ENCODE measurements around the gene APOL2.
A peak's percentile ranks its signal among the peaks of the same experiment; 100 is the strongest.
"Not testable (repeated sequence)": the region's sequence is repeated elsewhere in the genome, so short reads cannot be mapped to it uniquely, and the experiment has no call there.

The APOL2 gene

DNA sequence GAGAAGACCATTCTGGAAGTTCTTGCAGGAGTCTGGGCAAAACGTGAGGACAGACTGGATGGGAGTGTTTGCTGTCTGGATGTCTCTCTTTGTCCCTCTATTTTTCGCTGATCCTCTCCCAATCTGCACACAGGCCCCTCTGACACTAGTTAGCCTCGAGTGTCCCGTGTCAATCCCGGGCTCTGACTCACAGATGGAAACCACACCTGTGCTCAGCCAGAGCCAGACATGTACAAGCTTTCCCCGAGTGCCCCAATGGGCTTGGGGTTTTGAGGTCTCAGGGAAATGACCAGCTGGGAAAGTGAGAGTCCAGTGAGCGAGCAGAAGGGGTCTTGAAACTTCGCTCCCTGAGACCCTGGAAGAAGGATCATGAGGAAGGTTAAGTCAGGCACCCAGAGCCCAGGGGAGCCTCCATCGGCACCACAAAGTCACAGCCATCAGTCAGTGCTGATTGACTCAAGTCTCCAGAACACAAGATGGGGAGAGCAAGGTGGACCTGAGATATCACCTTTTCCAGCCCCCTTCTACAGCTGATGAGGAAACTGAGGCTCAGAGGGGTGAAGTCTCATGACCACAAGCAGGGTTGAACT lies 13.9 kb downstream of the APOL2 start:
- no peaks in the 10 kb centered on the region for H3K9me3 Mint-ChIP-seq
- no peak overlapping the region for H3K4me3 Mint-ChIP-seq
- no peak overlapping the region for H3K27ac Mint-ChIP-seq
- no peaks in the 10 kb centered on the region for H3K27me3 Mint-ChIP-seq
- peaks cover 35% of the 10 kb centered on the region for H3K36me3 Mint-ChIP-seq (ENCODE audit: low read depth)
- peaks cover 7% of the 10 kb centered on the region for H3K4me1 Mint-ChIP-seq (ENCODE audit: low read depth)

DNA sequence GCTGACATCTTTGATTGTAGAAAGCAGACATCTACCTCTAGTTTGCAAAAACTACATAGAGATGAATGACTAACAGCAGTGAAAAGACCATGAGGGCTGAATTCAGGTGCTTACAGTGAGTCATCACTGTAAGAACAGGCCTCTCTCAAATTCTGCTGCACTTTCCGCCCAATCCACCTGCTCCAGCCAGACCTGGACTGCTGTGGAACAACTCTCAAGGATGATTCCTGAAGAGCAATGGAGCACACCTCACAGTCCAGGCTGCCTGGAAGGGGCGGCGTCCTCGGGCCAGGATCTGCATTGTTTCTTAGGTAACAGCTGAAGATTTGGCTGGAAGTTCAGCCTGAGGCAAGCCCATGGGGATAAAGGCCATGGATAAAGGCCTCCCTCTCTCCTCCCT lies 15.1 kb downstream of the APOL2 start:
- no peak overlapping the region for H3K27ac Mint-ChIP-seq
- H3K9me3 Mint-ChIP-seq: no peaks in the 10 kb centered on the region
- no peaks in the 10 kb centered on the region for H3K27me3 Mint-ChIP-seq
- no peak overlapping the region for H3K4me3 Mint-ChIP-seq
- peaks cover 7% of the 10 kb centered on the region for H3K4me1 Mint-ChIP-seq (ENCODE audit: low read depth)
- peaks cover 28% of the 10 kb centered on the region for H3K36me3 Mint-ChIP-seq (ENCODE audit: low read depth)

DNA sequence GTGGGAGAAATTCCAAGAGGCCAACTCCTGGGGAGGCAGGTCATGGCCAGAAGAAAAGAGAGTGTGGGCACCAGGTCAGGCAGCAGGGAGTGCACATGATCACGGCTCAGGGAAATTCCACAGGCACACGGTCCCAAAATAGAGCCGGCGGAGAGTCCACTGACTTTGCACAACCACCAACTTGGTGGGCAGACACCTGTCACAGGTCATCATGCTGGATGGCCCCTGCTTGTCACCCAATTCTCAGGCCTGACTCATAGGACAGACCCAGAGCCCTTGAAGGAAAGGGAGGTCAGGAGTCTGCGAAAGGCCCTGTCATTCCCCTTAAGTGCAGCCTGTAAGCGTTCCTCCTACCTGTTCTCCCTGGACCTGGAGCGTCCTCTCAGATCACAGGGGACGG lies 15.8 kb downstream of the APOL2 start:
- Mint-ChIP-seq H3K36me3 (ENCODE audit: low read depth) (peaks cover 24% of the 10 kb centered on the region), H3K4me1 (ENCODE audit: low read depth) (peaks cover 7% of the 10 kb centered on the region), H3K9me3 (no peaks in the 10 kb centered on the region), H3K27me3 (peaks cover 4% of the 10 kb centered on the region), H3K4me3 (no peak overlapping the region), H3K27ac (no peak overlapping the region)

DNA sequence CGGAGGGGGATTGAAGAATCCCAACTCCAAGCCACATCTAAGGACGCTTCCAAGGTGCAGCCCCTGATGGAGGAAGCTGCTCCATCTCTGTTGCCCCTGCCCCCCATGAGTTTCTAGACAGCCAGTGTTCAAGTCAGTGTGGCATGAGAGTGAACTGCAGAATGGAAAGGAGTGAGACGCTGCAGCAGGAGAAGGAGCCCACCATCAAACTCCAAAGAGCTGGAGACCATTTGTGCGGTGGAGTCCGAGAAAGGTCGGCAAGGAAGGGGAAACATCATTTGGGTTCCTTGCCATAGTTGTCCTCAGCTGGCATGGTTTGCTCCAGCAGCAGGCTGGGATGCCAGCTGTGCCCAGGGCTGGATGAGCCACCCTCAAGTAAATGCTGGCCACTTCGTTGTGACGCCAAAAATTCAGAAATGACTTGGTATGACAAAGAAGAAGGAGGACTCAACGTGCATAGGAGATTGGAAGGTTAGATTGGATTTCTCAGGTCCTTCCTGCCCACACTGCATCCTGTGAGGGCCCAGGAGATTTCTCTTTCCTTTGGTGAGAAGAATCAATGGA lies 16.4 kb downstream of the APOL2 start:
- Mint-ChIP-seq H3K9me3 (no peaks in the 10 kb centered on the region), H3K4me1 (ENCODE audit: low read depth) (peaks cover 7% of the 10 kb centered on the region), H3K27ac (no peak overlapping the region), H3K36me3 (ENCODE audit: low read depth) (peaks cover 20% of the 10 kb centered on the region), H3K4me3 (no peak overlapping the region), H3K27me3 (peaks cover 9% of the 10 kb centered on the region)

DNA sequence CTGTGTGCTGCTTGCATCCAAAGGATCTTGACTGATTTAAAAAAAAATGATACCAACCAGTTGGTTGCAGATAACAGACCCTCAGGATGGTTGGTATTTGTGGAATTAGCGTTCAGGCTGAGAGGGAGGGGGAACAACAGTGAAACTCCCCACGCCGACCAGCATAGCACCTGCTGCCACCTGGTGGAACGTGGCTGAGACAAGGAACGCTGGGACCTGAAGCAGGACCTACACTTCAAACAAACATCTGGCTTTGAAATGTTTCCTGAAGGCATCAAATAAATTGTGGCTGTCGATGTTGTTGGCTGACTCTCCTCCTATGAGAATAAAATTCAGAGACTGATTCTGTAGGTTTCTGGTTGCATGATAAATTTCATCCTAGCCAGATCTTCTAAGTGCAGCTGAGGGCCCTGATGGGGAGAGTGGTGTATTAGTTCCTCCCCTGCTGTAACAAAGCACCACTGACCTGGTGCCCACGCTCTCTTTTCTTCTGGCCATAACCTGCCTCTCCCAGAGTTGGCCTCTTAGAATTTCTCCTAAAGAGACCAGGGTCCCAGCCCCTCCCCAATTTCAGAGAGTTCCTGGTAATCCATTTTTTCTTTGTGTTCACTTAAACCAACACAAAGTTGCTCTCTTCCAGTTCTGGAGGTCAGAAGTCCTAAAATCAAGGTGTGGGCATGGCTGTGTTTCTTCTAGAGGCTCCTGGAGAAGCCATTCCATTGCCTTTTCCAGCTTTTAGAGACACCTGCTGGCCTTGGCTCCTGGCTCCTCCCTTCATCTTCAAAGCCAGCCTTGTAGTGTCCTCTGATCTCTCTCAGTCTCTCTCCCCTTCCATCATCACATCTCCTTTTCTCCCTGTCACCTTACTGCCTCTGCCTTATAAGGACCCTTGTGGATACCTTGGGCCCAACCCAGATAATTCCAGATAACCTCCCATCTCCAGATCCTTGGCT lies 17.3 kb downstream of the APOL2 start:
- Mint-ChIP-seq H3K27ac (no peak overlapping the region), H3K27me3 (peaks cover 10% of the 10 kb centered on the region), H3K4me3 (peak overlapping the region; percentile 65), H3K4me1 (ENCODE audit: low read depth) (peaks cover 7% of the 10 kb centered on the region), H3K36me3 (ENCODE audit: low read depth) (peaks cover 13% of the 10 kb centered on the region), H3K9me3 (no peaks in the 10 kb centered on the region)

DNA sequence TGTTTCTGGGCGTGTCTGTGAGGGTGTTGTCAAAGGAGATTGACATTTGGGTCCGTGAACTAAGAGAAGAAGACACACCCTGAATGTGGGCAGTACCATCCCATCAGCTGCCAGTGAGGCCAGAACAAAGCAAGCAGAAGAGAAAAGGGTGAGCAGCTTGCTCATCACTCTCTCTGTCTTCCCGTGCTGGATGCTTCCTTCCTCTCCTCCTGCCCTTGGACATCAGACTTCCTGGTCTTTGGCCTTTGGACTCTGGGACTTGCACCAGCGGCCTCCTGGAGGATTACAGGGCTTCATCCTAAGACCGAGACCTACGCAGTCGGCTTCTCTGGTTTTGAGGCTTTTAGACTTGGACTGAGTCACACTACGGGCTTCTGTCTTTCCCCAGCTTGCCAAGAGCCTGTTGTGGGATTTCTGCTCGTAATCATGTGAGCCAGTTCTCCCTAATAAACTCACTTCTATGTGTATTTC lies 18.8 kb downstream of the APOL2 start:
- Mint-ChIP-seq H3K9me3 (no peaks in the 10 kb centered on the region), H3K27ac (no peak overlapping the region), H3K4me1 (ENCODE audit: low read depth) (peaks cover 7% of the 10 kb centered on the region), H3K27me3 (peaks cover 10% of the 10 kb centered on the region), H3K36me3 (ENCODE audit: low read depth) (peaks cover 5% of the 10 kb centered on the region), H3K4me3 (no peak overlapping the region)

DNA sequence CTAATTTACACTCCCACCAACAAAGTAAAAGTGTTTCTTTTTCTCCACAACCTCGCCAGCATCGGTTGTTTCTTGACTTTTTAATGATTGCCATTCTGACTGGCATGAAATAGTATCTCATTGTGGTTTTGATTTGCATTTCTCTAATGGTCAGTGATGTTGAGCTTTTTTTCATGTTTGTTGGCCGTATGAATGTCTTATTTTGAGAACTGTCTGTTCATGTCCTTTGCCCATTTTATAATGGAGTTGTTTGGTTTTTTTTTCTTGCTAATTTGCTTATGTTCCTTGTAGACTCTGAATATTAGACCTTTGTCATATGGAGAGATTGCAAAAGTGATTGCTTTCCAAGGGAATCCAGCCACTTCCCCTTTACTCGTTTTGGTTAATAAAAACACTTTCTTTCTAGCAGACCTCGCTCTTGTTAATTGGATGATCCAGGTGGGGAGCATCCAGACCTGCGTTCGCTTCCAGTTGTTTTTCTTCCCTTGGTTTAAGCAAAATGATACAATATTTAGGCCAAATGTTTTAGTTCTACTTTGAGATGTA lies 20.6 kb downstream of the APOL2 start:
- no peak overlapping the region for H3K4me3 Mint-ChIP-seq
- no peak overlapping the region for H3K27ac Mint-ChIP-seq
- H3K27me3 Mint-ChIP-seq: peaks cover 14% of the 10 kb centered on the region
- H3K9me3 Mint-ChIP-seq: no peaks in the 10 kb centered on the region
- H3K4me1 Mint-ChIP-seq (ENCODE audit: low read depth): peaks cover 7% of the 10 kb centered on the region
- H3K36me3 Mint-ChIP-seq (ENCODE audit: low read depth): no peaks in the 10 kb centered on the region

DNA sequence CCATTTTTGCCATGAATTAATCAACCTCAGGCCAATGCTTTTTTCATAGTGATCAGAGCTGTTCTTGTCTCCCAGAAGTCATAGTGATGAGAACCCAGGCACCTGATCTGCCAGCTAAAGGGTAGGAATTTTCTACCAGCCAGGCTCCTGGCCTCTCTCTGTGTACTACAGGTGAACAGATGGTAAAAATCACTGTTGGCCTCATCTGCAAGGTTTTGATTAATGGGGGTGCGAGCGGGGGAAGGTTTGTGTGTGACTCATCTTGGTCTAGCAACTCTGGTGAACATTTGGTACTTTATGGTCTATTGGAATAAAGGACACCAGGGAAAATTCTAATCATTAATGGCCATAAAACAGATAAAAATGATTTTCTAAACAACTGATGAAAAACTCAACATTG lies 23.3 kb downstream of the APOL2 start:
- H3K36me3 Mint-ChIP-seq (ENCODE audit: low read depth): no peaks in the 10 kb centered on the region
- H3K9me3 Mint-ChIP-seq: no peaks in the 10 kb centered on the region
- no peak overlapping the region for H3K4me3 Mint-ChIP-seq
- peaks cover 4% of the 10 kb centered on the region for H3K4me1 Mint-ChIP-seq (ENCODE audit: low read depth)
- no peak overlapping the region for H3K27ac Mint-ChIP-seq
- H3K27me3 Mint-ChIP-seq: peaks cover 20% of the 10 kb centered on the region

DNA sequence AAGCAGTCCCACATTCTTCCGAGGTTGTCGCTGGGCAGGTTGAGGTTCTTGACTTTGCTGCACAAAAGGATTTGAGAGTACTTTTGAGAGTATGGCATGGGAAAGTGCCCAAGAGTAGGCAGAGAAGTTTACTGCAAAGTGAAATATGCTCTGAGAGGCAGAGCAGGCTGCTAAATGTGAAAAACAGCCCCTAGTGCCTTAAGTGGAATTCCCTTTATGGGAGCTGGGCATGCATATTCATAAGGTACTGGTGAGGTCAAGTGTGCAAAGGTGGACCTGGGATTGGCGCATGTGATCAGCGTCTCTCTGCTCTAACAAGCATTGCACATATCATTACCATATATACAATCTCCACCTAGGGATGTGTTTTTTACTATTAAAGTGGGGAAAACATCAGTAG lies 25.7 kb downstream of the APOL2 start:
- no peak overlapping the region for H3K27ac Mint-ChIP-seq
- no peak overlapping the region for H3K4me3 Mint-ChIP-seq
- peaks cover 4% of the 10 kb centered on the region for H3K9me3 Mint-ChIP-seq
- peaks cover 30% of the 10 kb centered on the region for H3K27me3 Mint-ChIP-seq
- H3K4me1 Mint-ChIP-seq (ENCODE audit: low read depth): peaks cover 13% of the 10 kb centered on the region
- no peaks in the 10 kb centered on the region for H3K36me3 Mint-ChIP-seq (ENCODE audit: low read depth)

DNA sequence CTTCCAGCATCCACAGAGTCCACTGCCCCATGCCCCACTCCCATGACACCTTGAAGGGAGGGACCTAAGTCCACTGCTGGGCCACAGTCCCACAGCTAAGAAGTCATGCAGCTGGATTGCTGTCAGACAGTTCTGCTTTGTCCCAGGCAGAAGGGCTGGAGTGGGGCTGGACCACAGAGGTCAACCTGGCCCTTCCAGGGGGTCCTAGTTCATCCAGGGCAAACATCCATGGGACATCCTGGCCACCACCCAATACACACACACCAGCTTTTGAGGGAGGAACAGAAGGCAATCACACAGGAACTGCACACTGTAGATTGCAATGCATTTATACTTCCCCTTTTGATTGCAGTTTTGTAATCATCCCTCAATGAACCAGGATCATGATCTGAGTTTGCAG lies 26.4 kb downstream of the APOL2 start:
- no peak overlapping the region for H3K4me3 Mint-ChIP-seq
- peaks cover 24% of the 10 kb centered on the region for H3K27me3 Mint-ChIP-seq
- peaks cover 13% of the 10 kb centered on the region for H3K4me1 Mint-ChIP-seq (ENCODE audit: low read depth)
- H3K36me3 Mint-ChIP-seq (ENCODE audit: low read depth): no peaks in the 10 kb centered on the region
- H3K9me3 Mint-ChIP-seq: peaks cover 4% of the 10 kb centered on the region
- H3K27ac Mint-ChIP-seq: no peak overlapping the region

DNA sequence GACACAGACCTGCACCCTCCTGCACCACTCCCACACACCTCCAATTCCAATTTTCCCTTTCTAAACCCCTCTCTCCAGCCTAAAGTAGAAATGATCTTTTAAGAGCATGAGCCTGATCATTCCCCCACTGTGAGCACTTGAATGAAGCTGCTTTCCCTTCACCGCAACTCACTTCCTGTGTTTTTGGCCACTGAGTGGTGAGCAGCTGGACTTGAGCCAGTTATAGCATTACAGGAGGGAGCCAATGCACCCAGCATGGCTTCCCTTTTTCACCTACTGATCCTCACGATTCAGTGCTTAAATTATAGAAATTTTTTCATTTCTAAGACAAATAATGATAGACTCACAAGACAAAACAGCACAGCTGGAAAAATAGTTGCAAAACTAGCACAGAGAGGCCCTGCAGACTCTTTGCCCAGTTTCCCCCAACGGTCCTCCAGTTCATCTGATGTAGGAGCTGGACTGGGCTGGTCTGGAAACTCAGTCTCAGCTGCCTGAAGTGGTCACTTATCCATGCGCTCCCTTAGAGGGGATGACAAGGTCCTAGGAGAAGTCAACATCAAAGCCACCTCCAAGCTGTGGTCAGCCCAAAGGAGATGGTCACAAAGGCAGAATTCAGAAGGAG lies 28.0 kb downstream of the APOL2 start:
- Mint-ChIP-seq H3K4me1 (ENCODE audit: low read depth) (peaks cover 13% of the 10 kb centered on the region), H3K27ac (peak overlapping the region; percentile 4), H3K36me3 (ENCODE audit: low read depth) (no peaks in the 10 kb centered on the region), H3K27me3 (peaks cover 23% of the 10 kb centered on the region), H3K4me3 (no peak overlapping the region), H3K9me3 (peaks cover 4% of the 10 kb centered on the region)

DNA sequence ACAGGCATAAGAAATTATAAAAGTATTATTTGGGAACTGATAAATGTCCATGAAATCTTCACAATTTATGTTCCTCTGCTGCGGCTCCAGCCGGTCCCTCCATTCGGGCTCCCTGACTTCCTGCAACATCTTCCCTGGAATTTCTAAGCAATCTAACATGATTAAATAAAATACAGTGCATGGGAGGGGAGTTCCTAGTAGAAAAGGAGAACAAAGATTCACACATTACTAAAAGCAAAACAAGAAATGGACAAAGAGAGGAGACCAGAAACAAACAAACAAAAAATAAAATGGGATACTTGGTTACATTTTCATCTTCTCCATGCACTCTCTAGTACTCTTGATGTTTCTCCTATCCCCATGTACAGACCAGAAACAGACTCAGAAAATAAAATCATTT lies 29.1 kb downstream of the APOL2 start:
- H3K27ac Mint-ChIP-seq: no peak overlapping the region
- H3K9me3 Mint-ChIP-seq: peaks cover 4% of the 10 kb centered on the region
- H3K36me3 Mint-ChIP-seq (ENCODE audit: low read depth): no peaks in the 10 kb centered on the region
- peaks cover 13% of the 10 kb centered on the region for H3K4me1 Mint-ChIP-seq (ENCODE audit: low read depth)
- no peak overlapping the region for H3K4me3 Mint-ChIP-seq
- H3K27me3 Mint-ChIP-seq: peaks cover 23% of the 10 kb centered on the region

DNA sequence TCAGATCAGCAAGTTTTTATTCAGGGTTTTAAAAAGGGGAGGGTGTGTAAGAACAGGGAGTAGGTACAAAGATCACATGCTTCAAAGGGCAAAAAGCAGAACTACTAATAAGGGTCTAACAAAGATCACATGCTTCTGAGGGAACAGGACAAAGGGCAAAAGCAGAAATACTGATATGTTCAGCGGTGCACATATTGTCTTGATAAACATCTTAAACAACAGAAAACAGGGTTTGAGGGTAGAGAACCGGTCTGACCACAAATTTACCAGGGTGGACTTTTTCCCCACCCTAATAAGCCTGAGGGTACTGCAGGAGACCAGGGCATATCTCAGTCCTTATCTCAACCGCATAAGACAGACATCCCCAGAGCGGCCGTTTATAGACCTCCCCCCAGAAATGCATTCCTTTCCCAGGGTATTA lies 29.8 kb downstream of the APOL2 start:
- Mint-ChIP-seq H3K27ac (peak overlapping the region; percentile 3), H3K4me1 (ENCODE audit: low read depth) (peaks cover 13% of the 10 kb centered on the region), H3K27me3 (peaks cover 23% of the 10 kb centered on the region)
- H3K9me3 Mint-ChIP-seq; H3K36me3 Mint-ChIP-seq (ENCODE audit: low read depth); H3K4me3 Mint-ChIP-seq: not testable (repeated sequence)

DNA sequence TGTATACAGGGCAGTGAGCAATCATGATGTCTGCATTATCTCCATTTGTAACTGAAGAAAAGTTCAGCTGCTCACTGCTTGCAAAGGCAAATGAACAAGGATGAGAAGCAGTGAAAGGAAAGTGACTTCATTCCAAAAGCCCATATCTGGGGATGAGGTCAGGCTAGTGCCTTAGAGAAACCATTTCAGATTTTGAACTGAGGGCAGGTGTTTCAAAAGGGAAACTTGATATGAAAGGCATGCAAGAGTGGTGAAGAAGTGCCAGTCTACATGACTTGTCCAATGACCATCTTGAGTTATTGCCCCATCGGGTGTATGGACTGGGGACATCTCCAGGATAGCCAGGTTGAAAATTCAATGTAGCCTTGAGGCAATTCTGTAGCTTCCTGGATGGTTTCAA lies 30.4 kb downstream of the APOL2 start:
- peaks cover 20% of the 10 kb centered on the region for H3K27me3 Mint-ChIP-seq
- H3K4me1 Mint-ChIP-seq (ENCODE audit: low read depth): peaks cover 13% of the 10 kb centered on the region
- H3K9me3 Mint-ChIP-seq: peaks cover 4% of the 10 kb centered on the region
- no peak overlapping the region for H3K4me3 Mint-ChIP-seq
- no peaks in the 10 kb centered on the region for H3K36me3 Mint-ChIP-seq (ENCODE audit: low read depth)
- H3K27ac Mint-ChIP-seq: peak overlapping the region; percentile 3
